G401 (cell line): Measurements from ENCODE around the gene DLG2. TPM values are rescaled to one million over a fixed set of nuclear protein-coding genes. Genes with fewer than 3 reads are reported as not detected.

Experiments
- total RNA-seq: library from RNA; depleted of rRNA; stranded (reverse); fragments of >200 nt; shearing (Covaris generic); gene quantifications from 2 replicates; pipeline ENCODE4 v1.2.3, GENCODE V29; 2014; rRNA removed

DLG2 gene
- total RNA-seq, 1 experiment from 2014 or later, result 3.8 TPM

Other genes starting within 250 kb of the DLG2 start
- 124 and 163 TPM in 2 replicates for gene TMEM126B, start 1.2 kb upstream of the DLG2 start, total RNA-seq
- gene TMEM126A, start 20.6 kb upstream of the DLG2 start, total RNA-seq, result 12.5 and 29.9 TPM in 2 replicates
- gene CREBZF, start 37.8 kb upstream of the DLG2 start, total RNA-seq, result 28.1 and 33.9 TPM in 2 replicates
- 8.6 and 10.7 TPM in 2 replicates for gene CCDC89, start 58.9 kb upstream of the DLG2 start, total RNA-seq
- gene SYTL2, start 183.8 kb upstream of the DLG2 start, total RNA-seq, result 16.0 and 16.8 TPM in 2 replicates
- gene CCDC83, start 228.0 kb upstream of the DLG2 start, total RNA-seq, result not detected in 2 replicates